Measurements from ENCODE around the gene CDH12.

- no peak for TF ChIP-seq CTCF (IDR thresholded peaks at IDR 0.05; ENCODE audit: low read depth, low read length, missing input control)
- no peak for TF ChIP-seq REST (IDR thresholded peaks at IDR 0.05)
- no peak for TF ChIP-seq TAF1 (conservative IDR thresholded peaks at IDR 0.05)
- no peak for TF ChIP-seq SP1 (IDR thresholded peaks at IDR 0.05)
- TF ChIP-seq MAX (IDR thresholded peaks at IDR 0.05): no peak
- TF ChIP-seq RAD21 (IDR thresholded peaks at IDR 0.05): no peak
- no peak for TF ChIP-seq YY1 (IDR thresholded peaks at IDR 0.05)
- TF ChIP-seq ATF3 (IDR thresholded peaks at IDR 0.05): no peak
These were observed 313.4 kb downstream of the CDH12 start for GRCh38 chr5:22539762-22540161.
